ENCODE results near the gene TBXAS1. TPM values are rescaled to one million over a fixed set of nuclear protein-coding genes. Genes with fewer than 3 reads are reported as not detected.
"Not testable (repeated sequence)": the region's sequence is repeated elsewhere in the genome, so short reads cannot be mapped to it uniquely, and the experiment has no call there.

The TBXAS1 gene
- total and polyA plus RNA-seq, 4 donors, result 4.1 to 22.4 (median 12.2) TPM

DNA sequence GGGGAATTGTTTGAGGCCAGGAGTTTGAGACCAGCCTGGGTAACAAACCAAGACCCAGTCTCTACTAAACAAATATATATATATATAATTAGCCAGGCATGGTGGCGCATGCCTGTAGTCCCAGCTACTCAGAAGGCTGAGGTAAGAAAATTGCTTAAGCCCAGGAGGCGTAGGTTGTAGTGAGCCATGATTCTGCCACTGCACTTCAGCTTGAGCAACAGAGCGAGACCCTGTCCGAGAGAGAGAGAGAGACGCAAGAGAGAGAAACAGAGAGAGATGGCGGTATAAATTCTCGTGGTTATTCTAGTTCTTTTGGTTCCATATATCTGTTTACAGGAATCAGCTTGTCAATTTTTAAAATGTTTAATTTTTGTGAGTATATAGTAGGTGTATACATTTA is 94.0 kb downstream of the TBXAS1 start:
- H3K27ac ChIP-seq (ENCODE audit: low read depth in 1 of 2, low read length in 2 of 2), result no peak overlapping the region
- no peaks in the 10 kb centered on the region for H3K9me3 ChIP-seq (ENCODE audit: control insufficient read depth in 4 of 4, low read length in 3 of 4)
- H3K36me3 ChIP-seq (ENCODE audit: control insufficient read depth in 4 of 4, insufficient read depth in 3 of 4, low read depth in 1 of 4, low read length in 3 of 4), result no peaks in the 10 kb centered on the region
- no peaks in the 10 kb centered on the region for H3K4me1 ChIP-seq (ENCODE audit: control insufficient read depth in 4 of 4, insufficient read depth in 4 of 4, low read length in 3 of 4)
- no peak for DNase-seq (ENCODE audit: low spot score)
- WGBS, result 86% methylated on average over 7 of the region's 7 CpGs
- no peak overlapping the region for H3K9ac ChIP-seq (ENCODE audit: low read depth in 1 of 2, low read length in 2 of 2)
- TF ChIP-seq YY1 (IDR thresholded peaks at IDR 0.05), result no peak
- no peak for TF ChIP-seq HNF4G (IDR thresholded peaks at IDR 0.05)
- no peak for TF ChIP-seq JUND (IDR thresholded peaks at IDR 0.05)
- TF ChIP-seq FOXA2 (IDR thresholded peaks at IDR 0.05), result no peak
- TF ChIP-seq RXRA (IDR thresholded peaks at IDR 0.05), result no peak
- TF ChIP-seq, protein P1, sequence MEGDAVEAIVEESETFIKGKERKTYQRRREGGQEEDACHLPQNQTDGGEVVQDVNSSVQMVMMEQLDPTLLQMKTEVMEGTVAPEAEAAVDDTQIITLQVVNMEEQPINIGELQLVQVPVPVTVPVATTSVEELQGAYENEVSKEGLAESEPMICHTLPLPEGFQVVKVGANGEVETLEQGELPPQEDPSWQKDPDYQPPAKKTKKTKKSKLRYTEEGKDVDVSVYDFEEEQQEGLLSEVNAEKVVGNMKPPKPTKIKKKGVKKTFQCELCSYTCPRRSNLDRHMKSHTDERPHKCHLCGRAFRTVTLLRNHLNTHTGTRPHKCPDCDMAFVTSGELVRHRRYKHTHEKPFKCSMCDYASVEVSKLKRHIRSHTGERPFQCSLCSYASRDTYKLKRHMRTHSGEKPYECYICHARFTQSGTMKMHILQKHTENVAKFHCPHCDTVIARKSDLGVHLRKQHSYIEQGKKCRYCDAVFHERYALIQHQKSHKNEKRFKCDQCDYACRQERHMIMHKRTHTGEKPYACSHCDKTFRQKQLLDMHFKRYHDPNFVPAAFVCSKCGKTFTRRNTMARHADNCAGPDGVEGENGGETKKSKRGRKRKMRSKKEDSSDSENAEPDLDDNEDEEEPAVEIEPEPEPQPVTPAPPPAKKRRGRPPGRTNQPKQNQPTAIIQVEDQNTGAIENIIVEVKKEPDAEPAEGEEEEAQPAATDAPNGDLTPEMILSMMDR (IDR thresholded peaks at IDR 0.05; ENCODE audit: low read depth, low read length, missing input control), result no peak
- TF ChIP-seq SP1 (IDR thresholded peaks at IDR 0.05), result no peak
- no peak for TF ChIP-seq FOXA1 (IDR thresholded peaks at IDR 0.05)
- no peak for TF ChIP-seq TAF1 (conservative IDR thresholded peaks at IDR 0.05)
- no peaks in the 10 kb centered on the region for H3K27me3 ChIP-seq (ENCODE audit: control insufficient read depth in 4 of 4, insufficient read depth in 4 of 4, low read length in 3 of 4)
- no peak overlapping the region for H3K4me3 ChIP-seq (ENCODE audit: low read depth in 1 of 3, low read length in 3 of 3)

DNA sequence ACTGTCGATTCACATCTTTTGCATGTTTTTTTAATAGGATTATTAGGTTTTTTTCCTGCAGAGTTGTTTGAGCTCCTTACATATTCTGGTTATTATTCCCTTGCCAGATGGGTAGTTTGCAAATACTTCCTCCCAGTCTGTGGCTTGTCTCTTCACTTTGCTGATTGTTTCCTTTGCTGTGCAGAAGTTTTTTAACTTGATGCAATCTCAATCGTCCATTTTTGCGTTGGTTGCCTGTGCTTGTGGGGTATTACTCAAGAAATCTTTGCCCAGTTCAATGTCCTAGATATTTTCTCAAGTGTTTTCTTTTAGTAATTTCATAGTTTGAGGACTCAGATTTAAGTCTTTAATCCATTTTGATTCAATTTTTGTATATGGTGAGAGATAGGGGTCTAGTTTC is 95.4 kb downstream of the TBXAS1 start:
- Histone ChIP-seq H3K36me3 (ENCODE audit: control insufficient read depth in 4 of 4, insufficient read depth in 3 of 4, low read depth in 1 of 4, low read length in 3 of 4) (no peaks in the 10 kb centered on the region), H3K4me3 (ENCODE audit: low read depth in 1 of 3, low read length in 3 of 3) (no peak overlapping the region), H3K4me1 (ENCODE audit: control insufficient read depth in 4 of 4, insufficient read depth in 4 of 4, low read length in 3 of 4) (no peaks in the 10 kb centered on the region), H3K27ac (ENCODE audit: low read depth in 1 of 2, low read length in 2 of 2) (no peak overlapping the region), H3K27me3 (ENCODE audit: control insufficient read depth in 4 of 4, insufficient read depth in 4 of 4, low read length in 3 of 4) (no peaks in the 10 kb centered on the region), H3K9ac (ENCODE audit: low read depth in 1 of 2, low read length in 2 of 2) (no peak overlapping the region), H3K9me3 (ENCODE audit: control insufficient read depth in 4 of 4, low read length in 3 of 4) (no peaks in the 10 kb centered on the region)
- WGBS, result 72% methylated on average over 3 of the region's 3 CpGs
- TF ChIP-seq EGR1 (IDR thresholded peaks at IDR 0.05; ENCODE audit: low read depth in 2 of 2) (no peak), RAD21 (IDR thresholded peaks at IDR 0.05) (no peak), GABPA (IDR thresholded peaks at IDR 0.05 in 1 of 2, conservative IDR thresholded peaks at IDR 0.05 in 1 of 2) (no peak), JUND (IDR thresholded peaks at IDR 0.05) (no peak), FOXA1 (IDR thresholded peaks at IDR 0.05) (no peak), SP1 (IDR thresholded peaks at IDR 0.05) (no peak), YY1 (IDR thresholded peaks at IDR 0.05) (no peak), FOXA2 (IDR thresholded peaks at IDR 0.05) (no peak), TAF1 (conservative IDR thresholded peaks at IDR 0.05) (no peak), NR2F2 (IDR thresholded peaks at IDR 0.05) (no peak), HNF4G (IDR thresholded peaks at IDR 0.05) (no peak), HNF4A (conservative IDR thresholded peaks at IDR 0.05) (no peak), RXRA (IDR thresholded peaks at IDR 0.05) (no peak)
- TF ChIP-seq, protein P2, sequence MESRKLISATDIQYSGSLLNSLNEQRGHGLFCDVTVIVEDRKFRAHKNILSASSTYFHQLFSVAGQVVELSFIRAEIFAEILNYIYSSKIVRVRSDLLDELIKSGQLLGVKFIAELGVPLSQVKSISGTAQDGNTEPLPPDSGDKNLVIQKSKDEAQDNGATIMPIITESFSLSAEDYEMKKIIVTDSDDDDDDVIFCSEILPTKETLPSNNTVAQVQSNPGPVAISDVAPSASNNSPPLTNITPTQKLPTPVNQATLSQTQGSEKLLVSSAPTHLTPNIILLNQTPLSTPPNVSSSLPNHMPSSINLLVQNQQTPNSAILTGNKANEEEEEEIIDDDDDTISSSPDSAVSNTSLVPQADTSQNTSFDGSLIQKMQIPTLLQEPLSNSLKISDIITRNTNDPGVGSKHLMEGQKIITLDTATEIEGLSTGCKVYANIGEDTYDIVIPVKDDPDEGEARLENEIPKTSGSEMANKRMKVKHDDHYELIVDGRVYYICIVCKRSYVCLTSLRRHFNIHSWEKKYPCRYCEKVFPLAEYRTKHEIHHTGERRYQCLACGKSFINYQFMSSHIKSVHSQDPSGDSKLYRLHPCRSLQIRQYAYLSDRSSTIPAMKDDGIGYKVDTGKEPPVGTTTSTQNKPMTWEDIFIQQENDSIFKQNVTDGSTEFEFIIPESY (IDR thresholded peaks at IDR 0.05), result no peak
- TF ChIP-seq, protein P1 (IDR thresholded peaks at IDR 0.05; ENCODE audit: low read depth, low read length, missing input control), result no peak
- TF ChIP-seq, protein P3, sequence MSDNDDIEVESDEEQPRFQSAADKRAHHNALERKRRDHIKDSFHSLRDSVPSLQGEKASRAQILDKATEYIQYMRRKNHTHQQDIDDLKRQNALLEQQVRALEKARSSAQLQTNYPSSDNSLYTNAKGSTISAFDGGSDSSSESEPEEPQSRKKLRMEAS (IDR thresholded peaks at IDR 0.05), result no peak
- TF ChIP-seq, protein P4, sequence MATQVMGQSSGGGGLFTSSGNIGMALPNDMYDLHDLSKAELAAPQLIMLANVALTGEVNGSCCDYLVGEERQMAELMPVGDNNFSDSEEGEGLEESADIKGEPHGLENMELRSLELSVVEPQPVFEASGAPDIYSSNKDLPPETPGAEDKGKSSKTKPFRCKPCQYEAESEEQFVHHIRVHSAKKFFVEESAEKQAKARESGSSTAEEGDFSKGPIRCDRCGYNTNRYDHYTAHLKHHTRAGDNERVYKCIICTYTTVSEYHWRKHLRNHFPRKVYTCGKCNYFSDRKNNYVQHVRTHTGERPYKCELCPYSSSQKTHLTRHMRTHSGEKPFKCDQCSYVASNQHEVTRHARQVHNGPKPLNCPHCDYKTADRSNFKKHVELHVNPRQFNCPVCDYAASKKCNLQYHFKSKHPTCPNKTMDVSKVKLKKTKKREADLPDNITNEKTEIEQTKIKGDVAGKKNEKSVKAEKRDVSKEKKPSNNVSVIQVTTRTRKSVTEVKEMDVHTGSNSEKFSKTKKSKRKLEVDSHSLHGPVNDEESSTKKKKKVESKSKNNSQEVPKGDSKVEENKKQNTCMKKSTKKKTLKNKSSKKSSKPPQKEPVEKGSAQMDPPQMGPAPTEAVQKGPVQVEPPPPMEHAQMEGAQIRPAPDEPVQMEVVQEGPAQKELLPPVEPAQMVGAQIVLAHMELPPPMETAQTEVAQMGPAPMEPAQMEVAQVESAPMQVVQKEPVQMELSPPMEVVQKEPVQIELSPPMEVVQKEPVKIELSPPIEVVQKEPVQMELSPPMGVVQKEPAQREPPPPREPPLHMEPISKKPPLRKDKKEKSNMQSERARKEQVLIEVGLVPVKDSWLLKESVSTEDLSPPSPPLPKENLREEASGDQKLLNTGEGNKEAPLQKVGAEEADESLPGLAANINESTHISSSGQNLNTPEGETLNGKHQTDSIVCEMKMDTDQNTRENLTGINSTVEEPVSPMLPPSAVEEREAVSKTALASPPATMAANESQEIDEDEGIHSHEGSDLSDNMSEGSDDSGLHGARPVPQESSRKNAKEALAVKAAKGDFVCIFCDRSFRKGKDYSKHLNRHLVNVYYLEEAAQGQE (IDR thresholded peaks at IDR 0.05), result no peak
- TF ChIP-seq, protein P5, sequence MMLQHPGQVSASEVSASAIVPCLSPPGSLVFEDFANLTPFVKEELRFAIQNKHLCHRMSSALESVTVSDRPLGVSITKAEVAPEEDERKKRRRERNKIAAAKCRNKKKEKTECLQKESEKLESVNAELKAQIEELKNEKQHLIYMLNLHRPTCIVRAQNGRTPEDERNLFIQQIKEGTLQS (IDR thresholded peaks at IDR 0.05), result no peak
- DNase-seq (ENCODE audit: low spot score), result no peak

DNA sequence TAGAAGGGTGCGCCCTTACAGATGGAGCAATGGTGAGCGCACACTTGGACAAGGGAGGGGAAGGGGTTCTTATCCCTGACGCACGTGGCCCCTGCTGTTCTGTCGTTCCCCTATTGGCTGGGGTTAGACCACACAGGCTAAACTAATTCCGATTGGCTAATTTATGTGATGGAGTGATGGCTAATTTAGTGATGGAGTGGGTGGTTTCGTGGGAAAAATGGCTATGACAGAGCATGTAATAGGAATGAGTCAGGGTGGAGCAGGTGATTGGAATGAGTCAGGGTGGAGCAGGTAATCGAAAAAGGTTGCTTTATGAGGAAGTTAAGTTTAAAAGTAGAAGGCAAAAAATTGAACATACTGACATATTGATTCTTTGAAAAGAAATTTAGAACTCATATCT is 100.2 kb downstream of the TBXAS1 start:
- not testable (repeated sequence) for H3K9ac ChIP-seq (ENCODE audit: low read depth in 1 of 2, low read length in 2 of 2); DNase-seq (ENCODE audit: low spot score); H3K27me3 ChIP-seq (ENCODE audit: control insufficient read depth in 4 of 4, insufficient read depth in 4 of 4, low read length in 3 of 4); H3K27ac ChIP-seq (ENCODE audit: low read depth in 1 of 2, low read length in 2 of 2); H3K36me3 ChIP-seq (ENCODE audit: control insufficient read depth in 4 of 4, insufficient read depth in 3 of 4, low read depth in 1 of 4, low read length in 3 of 4); H3K9me3 ChIP-seq (ENCODE audit: control insufficient read depth in 4 of 4, low read length in 3 of 4); H3K4me3 ChIP-seq (ENCODE audit: low read depth in 1 of 3, low read length in 3 of 3); H3K4me1 ChIP-seq (ENCODE audit: control insufficient read depth in 4 of 4, insufficient read depth in 4 of 4, low read length in 3 of 4)
- WGBS, result 92% methylated on average over 8 of the region's 8 CpGs

All from liver (tissue), 9 donors.